NCI-H1694 treated with DMSO at 0.1 percent for 48 hours (cell line): ENCODE results near the gene ACOXL.
"Not testable (repeated sequence)": the region's sequence is repeated elsewhere in the genome, so short reads cannot be mapped to it uniquely, and the experiment has no call there.

ENCODE experiments used
- DNase-seq: peaks from one replicate; lab custom pipeline; 2025; lab: John Stamatoyannopoulos, UW

Gene ACOXL

DNA sequence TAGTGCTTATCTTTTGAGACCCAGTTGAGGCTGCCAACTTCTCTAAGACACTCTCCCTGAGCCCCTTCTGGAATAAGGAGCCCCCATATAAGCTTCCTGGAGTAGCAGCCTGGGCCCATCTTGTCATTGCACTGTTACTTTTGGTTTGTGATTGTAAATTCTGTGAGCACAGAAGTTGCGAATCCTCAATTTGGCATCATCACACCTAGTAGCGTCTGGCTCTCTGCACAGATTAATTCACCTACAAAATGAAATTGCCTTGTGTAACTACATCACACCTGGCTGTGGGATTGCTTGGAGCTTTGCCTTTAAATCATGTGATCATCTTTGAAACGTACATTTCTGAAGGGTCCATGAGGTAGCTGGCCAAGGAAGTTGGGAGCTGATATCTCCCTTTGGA, 195.2 kb downstream of the ACOXL start:
- no peak for DNase-seq

- no peak for DNase-seq
These were observed 197.2 kb downstream of the ACOXL start for GRCh38 chr2:110929528-110929927.

GRCh38 chr2:110931648-110932047, 199.3 kb downstream of the ACOXL start:
- no peak for DNase-seq

DNA sequence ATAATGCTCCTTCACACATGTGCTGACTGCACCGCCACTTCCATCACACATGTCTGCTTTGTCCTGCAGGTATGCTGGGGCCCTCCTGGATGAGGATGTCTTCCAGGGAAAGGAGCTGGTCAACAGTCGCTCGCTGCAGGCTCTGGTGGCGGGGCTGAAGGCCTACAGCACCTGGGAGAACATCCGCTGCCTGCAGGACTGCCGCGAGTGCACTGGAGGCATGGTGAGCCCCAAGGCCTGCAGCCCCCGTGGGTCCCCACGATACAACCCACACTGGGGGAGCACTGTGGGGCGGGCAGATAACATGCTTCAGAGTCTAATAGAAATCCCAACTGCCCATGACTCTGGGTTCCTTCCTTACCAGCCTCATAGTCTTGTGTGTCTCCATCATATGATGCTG, 201.0 kb downstream of the ACOXL start:
- no peak for DNase-seq

DNA sequence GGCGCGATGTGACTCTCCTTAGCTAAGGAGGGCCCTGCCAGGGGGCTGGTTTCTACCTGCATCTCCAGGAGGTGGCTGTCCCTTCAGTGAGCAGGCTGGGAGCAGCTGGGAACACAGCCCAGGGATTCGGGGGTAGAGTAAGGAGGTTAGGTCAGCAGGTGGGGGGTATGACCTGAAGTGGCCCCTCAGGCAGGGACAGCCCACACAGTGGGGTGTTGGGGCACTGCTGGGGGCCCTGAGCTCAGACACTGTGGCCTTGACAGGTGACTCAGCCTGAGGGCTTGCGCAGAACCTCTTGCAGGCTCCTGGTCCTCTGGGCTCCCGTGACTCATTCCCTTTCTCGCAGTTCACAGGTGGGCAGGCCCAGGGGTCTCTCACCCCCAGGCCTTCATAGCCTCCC, 202.6 kb downstream of the ACOXL start:
- DNase-seq = no peak

DNA sequence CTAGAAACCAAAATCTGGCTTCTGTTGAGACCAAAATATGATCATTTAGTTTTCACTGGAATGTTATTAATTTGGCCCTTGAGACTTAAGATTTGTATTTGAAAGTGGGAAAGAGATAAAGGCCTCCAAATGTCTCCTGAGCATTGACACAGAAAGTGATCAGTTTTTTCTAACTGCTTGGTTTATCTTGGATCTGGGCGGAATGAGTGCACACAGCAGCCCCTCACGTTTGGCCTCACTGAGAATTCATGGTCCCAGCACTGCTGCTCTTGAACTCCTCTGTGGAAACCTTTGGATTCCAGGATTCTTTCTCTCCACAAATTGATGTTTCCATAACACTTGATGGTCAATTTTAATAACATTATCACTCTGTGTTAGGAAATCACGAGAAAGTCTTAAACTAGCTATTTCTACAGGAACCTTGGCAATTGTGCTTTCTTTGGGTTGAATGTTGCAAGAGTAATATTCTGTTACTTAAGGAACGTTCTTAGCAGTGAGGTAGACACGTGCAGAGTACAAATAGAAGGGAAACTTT, 208.1 kb downstream of the ACOXL start:
- DNase-seq = no peak

DNA sequence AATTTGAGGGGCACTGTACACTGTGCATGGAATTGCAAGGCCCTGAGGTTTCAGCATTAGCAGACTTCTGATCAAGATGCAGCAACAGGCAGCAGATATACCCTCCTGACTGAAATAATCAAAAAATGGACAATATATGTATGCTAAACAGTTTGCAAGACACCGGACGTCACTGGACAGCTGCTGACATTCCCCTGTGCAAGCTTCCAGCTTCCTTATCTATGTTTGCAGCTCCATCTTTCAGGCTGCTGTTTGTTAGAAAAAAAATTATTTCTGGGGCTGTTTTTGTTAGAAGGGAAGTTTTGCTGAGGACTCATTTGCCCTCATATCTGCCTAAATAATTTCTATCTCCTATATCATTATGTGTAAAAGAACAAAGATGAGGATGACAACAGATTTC, 208.9 kb downstream of the ACOXL start:
- DNase-seq = no peak

- DNase-seq = no peak
These were observed 210.8 kb downstream of the ACOXL start for GRCh38 chr2:110943070-110943634.

DNA sequence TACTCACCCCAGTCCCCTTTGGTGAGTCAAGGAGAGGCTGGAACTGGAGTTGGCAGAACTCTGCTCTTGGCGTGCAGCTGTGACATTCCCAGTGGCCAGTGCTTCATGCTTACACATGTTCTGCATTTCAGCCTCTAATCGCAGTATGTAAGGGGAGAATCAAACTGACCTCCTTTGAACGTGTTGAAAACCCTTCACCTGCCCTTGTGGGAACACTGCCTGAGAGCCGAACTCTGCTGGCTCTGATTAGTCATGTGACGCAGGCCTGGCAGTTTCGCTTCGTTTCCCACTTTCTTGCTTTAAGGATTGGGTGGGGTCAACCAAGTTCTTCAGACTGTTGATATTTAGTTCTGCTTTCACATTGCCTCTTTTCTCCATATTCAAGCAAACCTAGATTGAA, 214.5 kb downstream of the ACOXL start:
- DNase-seq = no peak

- DNase-seq = no peak
These were observed 215.8 kb downstream of the ACOXL start for GRCh38 chr2:110948027-110948674.

GRCh38 chr2:110950281-110950680, 217.9 kb downstream of the ACOXL start:
- no peak for DNase-seq

- no peak for DNase-seq
These were observed 222.7 kb downstream of the ACOXL start for GRCh38 chr2:110955045-110955444.

- no peak for DNase-seq
These were observed 223.2 kb downstream of the ACOXL start for GRCh38 chr2:110955556-110955955.

DNA sequence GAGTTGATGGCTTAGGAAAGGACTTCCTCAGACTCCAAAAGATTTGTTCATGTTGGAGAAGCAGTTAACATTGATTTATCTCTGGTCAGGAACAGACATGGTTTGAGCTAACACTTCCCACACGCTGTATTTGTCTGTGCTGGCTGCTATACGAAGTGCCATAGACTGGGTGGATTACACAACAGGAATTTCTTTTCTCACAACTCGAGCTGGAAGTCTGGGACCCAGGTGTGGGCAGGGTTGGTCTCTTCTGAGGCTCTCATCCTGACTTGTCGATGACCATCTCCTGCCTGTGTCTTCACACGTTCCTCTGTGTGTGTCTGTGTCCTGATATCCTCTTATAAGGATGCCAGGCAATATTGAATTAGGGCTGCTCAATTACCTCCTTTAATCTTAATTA, 224.9 kb downstream of the ACOXL start:
- no peak for DNase-seq

DNA sequence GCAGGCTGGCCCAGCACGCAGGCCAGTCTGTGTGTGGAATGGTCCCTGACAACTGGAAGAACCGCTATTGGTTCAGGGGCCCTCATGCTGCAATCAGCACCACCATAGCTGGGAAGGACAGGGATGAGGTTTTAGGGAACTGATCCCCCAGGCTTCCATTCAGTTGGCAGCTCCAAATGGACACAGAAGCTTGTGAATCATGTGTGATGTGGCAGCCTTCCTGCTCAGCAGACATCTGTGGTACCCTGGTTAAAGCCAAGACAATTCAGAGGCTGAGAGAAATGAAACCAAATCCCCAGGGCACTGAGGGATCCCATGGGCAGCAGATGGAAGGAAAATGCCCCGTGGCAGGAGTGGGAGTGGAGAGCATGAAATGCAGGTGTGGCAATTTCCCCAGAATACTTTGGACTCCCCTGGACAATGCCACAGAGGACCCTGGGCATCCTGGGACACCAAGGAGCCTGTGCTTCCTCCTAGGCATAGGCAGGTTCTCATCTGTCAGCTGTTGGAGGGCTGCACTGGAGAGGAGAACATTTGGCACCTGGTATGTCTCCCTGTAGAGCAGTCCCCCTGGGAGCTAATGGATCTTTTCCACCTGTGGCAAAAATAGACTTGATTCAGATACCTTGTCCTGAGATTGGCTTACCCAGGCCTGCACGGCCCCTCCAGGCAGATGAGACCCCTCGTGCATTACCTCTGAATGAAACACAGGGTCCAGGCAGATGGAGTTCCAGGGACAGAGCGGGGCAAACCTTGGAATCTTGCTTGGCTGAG, 226.2 kb downstream of the ACOXL start:
- DNase-seq = no peak

GRCh38 chr2:110959198-110959597, 226.8 kb downstream of the ACOXL start:
- no peak for DNase-seq

GRCh38 chr2:110960281-110960680, 227.9 kb downstream of the ACOXL start:
- DNase-seq = no peak

- DNase-seq = no peak
These were observed 228.6 kb downstream of the ACOXL start for GRCh38 chr2:110960954-110961353.

DNA sequence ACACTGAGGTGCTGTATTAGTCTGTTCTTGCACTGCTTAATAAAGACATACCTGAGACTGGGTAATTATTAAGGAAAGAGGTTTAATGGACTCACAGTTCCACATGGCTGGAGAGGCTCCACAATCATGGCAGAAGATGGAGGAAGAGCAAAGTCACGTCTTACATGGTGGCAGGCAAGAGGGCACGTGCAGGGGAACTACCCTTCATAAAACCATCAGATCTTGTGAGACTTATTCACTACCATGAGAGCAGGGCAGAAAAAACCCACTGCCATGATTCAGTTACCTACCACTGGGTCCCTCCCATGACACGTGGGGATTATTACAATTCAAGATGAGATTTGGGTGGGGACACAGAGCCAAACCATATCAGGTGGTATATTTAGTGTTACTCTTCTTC, 229.3 kb downstream of the ACOXL start:
- not testable (repeated sequence) for DNase-seq

DNA sequence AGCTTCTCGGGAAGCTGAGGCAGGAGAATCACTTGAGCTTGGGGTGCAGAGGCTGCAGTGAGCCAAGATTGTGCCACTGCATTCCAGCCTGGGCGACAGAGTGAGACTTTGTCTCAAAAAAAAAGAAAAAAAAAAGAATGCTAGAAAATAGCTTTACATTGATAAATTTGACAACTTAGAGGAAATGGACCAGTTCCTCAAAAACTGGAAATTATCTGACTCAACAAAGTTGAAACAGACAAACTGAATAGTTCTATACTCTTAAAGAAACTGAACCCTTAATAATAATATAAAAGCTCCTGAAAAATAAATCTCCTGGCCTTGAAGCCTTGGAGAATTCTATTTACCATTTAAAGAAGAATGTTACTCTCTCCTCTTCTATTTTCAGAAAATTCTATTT, 237.3 kb downstream of the ACOXL start:
- no peak for DNase-seq

GRCh38 chr2:110970201-110970600, 237.8 kb downstream of the ACOXL start:
- DNase-seq = no peak

DNA sequence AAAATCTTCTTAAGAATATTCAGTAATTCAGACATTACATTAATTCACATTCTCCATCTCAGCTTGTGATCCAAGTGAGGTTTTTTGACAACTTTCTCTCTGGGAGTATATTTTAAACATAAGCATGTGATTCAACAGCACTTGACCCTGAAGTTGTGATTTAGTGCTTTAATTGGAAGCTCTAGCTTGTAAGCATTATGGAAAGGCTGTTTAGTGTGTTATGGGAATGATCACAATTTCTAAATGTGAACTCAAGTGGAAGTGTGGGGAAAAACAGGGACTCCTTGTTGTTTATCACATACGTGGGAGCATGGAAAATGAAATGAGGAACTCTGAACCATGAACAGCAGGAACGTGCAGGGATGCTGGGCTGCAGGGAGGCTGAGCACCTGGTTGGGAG, 239.4 kb downstream of the ACOXL start:
- no peak for DNase-seq

DNA sequence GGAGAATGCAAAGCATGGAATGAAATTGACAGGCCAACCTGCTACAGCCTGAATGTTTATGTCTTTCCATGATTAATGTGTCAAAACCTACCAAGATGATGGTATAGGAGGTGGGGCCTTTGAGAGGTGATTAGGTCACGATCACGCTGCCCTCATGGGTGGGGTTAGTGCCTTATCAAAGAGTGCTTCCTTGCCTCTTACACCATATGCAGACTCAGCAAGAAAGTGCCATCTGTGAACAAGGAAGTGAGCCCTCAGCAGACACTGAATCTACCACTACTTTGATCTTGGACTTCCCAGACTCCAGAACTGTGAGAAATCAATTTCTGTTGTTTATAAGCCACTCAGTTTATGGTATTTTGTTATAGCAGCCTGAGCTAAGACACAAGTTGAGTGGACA, 240.9 kb downstream of the ACOXL start:
- DNase-seq = no peak
